IPS-11a (cell line): Measurements from ENCODE around the gene MPIG6B.

ENCODE experiments used
- H3K4me3 ChIP-seq: one replicate; pipeline ENCODE4 v1.5.1; 2013; ENCODE audit warnings: low read depth, low read length, control low read depth

The MPIG6B gene

GRCh38 chr6:31720196-31720770 is 2.9 kb upstream of the MPIG6B start:
- no peak overlapping the region for H3K4me3 ChIP-seq

GRCh38 chr6:31721351-31722020 is 1.7 kb upstream of the MPIG6B start, which contains the start of gene LY6G6C:
LY6G6C (minus strand) TSS chr6:31721746; CDS start chr6:31721679, 67 bp downstream.
- no peak within 1 kb of the TSS for H3K4me3 ChIP-seq

DNA sequence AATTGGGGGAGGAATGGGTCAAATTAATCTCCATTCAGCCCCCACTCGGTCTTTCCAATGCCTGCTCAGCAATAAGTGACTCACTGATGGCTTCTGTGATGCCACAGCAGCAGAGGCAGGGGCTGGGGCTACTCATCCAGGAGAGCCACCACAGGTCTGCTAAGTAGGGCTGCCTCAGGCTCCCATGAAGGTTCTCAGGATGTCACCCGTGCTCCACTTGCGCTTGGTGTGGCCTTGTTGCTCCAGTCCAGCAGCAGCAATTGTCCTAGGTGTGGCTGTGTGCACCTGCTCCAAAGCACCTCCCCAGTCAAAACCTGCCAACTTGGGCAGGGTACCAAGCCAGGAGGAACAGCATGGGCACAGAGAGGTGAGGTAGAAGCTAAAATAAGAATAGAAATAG is 1.0 kb upstream of the MPIG6B start:
- no peak overlapping the region for H3K4me3 ChIP-seq

GRCh38 chr6:31723980-31724691 is 963 bp downstream of the MPIG6B start:
- no peak overlapping the region for H3K4me3 ChIP-seq

DNA sequence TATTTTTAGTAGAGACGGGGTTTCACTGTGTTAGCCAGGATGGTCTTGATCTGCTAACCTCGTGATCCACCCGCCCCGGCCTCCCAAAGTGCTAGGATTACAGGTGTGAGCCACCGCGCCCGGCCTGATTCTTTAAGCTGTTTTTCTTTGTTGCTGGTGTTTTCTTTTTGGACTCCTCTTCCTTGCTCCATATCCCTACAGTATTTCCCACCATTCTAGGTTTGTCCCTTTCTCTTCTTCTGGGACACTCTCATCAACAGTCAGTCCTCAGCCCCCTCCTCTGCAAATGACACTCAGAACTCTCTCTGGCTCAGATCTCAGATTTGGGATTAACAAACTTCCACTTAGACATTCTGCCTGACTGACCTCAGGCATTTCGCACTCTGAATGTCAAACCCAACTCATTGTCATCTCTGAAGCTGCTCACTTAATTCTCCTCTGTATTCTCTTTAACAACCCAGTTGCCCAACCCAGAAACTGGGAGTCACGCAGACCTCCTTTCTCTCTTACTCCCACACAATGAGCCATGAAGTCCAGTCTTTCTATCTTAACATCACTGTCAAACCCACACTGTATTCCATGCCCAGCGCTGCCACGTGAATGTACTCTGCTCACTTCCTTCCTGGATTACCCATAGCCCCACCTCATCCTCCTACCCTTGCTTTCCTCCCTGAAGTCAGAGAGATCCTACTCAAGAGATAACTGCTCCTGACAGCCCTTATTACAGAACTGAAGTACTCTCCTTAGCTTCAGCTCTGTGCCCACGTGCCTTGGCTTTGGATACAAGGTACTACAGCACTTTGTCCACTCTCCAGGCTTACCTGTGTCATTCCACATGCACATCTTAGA is 2.6 kb downstream of the MPIG6B start:
- no peak overlapping the region for H3K4me3 ChIP-seq

DNA sequence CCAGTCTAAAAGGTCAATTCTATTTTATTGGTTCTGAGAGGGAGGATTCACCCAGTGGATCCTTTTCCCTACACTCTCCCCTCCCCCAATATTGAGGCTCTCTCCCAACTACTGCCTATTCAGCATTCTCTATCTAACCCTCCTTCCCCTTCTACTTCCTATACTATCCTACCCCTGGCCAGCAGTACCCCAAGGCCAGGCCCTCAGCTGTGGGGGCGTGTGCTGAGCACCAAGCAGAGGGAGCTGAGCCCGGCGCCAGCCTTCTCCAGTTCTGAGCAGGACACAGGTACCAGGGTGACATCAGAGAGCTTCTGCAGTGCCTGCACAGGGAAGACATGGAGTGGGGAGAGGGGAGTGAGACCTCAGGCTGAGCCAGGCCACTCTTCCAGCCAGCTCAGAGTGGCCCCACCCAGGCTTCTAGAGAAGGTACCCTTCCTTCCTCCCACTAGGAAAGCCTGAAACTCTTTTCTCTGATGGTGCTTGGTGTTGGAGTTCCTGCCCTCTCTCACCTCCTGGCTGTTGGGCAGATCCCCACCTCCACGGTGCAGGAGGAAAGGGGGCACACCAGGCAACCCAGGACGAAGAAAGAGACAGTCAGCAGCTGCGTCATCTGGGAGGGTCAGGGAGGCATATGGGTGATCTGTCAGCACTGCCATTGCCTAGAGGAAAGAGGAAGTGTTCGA is 4.0 kb downstream of the MPIG6B start:
- H3K4me3 ChIP-seq = no peak overlapping the region

GRCh38 chr6:31727717-31728671 is 4.8 kb downstream of the MPIG6B start:
- H3K4me3 ChIP-seq = no peak overlapping the region

DNA sequence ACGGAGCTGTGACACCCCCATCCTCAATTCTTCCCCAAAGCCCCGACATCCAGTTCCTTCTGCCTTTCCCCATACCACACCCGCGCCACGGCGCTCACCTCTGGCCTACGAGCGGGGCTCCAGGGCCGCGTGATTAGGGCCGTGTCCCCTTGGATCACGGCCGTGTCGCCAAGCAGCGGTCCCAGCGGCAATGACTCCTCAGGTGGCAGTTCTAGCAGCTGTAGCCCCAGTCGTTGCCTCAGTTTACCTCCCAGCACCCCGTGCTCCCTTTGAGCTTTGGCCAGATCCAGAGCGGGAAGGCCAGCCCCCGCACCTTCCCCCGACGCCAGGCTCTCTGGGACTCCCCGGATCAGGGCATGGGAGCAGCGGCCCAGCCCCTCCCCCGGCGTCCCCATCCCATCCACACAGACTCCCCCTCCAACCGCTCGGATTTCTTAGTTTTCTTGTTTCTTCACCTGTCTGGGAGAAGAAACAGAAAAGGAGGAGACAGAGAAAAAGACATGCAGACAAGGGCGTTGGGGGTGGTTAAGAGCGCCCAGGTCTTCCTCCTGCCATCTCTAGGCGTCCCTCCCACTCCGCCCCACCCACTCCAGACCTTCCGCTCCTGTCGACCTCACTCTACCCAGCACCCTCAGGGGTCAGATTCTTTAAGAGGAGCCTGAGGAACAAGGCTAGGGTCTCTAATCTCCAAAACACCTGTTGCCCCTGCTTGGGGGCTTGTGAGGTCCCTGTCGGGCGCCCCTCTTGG is 5.8 kb downstream of the MPIG6B start, which contains the start of gene DDAH2:
TSS of gene DDAH2 (minus strand) at position 533 of the 748 bp plus-strand sequence. CDS start at position 395, 138 bp downstream.
- peak within 1 kb of the TSS; percentile 82 for H3K4me3 ChIP-seq

DNA sequence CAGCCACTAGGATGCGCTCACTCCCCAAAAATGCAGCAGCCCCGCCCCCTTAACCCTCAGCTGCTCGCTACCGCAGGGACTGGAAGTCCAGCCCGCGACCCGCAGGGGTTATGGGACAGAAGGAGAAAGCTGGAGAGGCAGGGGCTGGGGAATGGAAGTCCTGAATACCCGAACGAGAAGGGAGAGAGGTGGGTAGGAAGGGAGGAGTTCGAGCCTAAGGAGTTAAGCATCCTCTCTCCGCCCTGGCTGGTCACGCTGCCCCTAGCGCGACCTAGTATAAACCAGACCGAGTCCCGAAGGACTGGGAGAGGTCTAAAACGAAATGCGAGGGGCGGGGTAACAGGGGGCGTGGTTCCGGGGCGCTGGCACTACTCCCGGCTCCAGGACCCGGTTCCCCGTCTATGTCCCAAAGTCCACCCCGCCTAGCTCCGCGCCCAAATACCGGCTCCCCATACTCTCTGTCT is 6.4 kb downstream of the MPIG6B start:
- H3K4me3 ChIP-seq = peak overlapping the region; percentile 82

GRCh38 chr6:31729979-31730630 is 6.9 kb downstream of the MPIG6B start:
- peak overlapping the region; percentile 82 for H3K4me3 ChIP-seq

DNA sequence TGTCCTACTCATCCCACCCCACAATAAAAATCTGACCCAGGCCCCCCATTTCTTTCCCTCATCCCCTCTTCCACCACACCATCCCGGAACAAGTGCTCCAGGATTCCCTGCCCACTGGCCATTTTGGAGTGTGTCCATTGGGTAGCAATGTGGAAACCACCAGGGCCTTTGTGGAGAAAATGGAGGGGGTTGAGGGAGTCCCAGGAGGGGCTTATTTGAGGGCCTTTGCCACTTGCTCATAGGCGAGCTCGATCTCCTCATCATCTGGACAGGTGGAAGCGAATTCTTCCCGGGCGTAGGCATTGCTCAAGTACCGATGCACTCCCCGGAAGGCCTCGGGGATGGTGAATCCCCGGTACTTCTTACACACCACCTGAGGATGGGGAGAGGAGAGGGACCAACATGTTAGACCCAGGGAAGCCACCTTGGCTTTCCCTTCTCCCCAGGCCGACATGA is 7.5 kb downstream of the MPIG6B start:
- no peak overlapping the region for H3K4me3 ChIP-seq

DNA sequence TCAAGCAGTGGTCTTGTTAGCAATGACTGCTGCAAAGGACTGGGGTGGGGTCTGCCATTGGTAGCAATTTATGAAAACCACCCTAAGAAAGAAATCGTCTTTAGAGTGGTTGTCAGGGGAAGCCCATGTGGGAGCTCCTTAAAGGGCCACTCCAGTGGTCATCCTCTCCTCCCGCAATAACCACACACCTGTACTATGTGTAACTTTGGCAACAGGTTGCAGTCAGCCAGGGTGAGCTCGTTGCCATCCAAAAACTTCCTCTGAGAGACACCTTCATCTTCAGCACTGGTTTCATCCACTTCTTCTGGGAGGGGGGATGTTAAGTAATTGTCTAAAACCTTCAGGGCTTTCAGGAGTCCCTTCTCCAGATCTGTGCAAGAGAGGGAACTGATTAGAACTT is 8.9 kb downstream of the MPIG6B start:
- no peak overlapping the region for H3K4me3 ChIP-seq

GRCh38 chr6:31733734-31734133 is 10.6 kb downstream of the MPIG6B start:
- no peak overlapping the region for H3K4me3 ChIP-seq

GRCh38 chr6:31734247-31734820 is 11.2 kb downstream of the MPIG6B start:
- peak overlapping the region; percentile 83 for H3K4me3 ChIP-seq

GRCh38 chr6:31734821-31735406 is 11.7 kb downstream of the MPIG6B start:
- H3K4me3 ChIP-seq = peak overlapping the region; percentile 83

DNA sequence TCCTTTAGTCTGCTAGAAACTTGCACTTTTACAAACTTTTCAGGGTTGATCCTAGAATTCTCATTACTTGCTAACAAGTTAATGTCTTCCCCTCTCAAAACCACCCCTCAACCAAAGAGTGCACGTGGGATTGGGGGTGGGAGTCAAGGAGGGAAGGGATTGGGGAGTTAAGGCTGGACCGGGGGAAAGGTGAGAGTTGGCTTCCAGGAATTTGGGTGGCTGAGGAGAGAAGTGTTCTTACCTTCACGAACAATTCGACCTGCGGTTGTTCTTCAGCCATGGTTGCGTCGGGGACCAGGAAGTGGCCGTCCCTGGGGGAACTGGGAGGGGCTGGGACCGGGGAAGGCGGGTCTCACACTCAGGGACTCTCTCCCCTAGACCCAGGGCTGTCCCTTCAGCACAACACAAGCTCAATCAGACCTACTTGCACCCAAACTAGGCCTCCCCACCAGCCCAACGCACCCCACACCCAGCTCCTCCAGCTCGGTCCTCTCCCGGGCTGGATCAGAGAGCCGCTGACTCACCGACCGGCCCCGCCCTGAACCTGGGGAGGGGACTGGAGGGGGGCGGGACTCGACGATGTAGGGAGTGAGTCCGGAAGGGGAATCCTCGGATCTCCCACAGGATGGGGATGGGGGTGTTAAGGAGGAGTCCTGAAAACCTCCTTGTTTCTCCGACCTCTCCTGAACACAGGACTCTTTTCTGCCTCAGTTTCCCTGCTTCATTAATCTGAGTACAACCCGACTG is 13.0 kb downstream of the MPIG6B start, which contains the start of gene CLIC1:
TSS of gene CLIC1 (minus strand) at position 510 of the 747 bp plus-strand sequence. CDS start at position 280, 230 bp downstream.
- peak within 1 kb of the TSS; percentile 83 for H3K4me3 ChIP-seq
